HG03095 (cell line): ENCODE data around the gene RNF157.

ENCODE experiments used
- ATAC-seq: cut with Tn5 transposase; IDR thresholded peaks from one replicate; pipeline ENCODE4 v1.9.1; 2021; ENCODE audit warnings: moderate library complexity; ENCODE audit not compliant: unreplicated experiment

Gene RNF157

GRCh38 chr17:76145231-76146052 is 94.9 kb downstream of the RNF157 start:
- ATAC-seq, result no peak

GRCh38 chr17:76142585-76143041 is 97.7 kb downstream of the RNF157 start:
- ATAC-seq, result no peak

GRCh38 chr17:76142039-76142584 is 98.2 kb downstream of the RNF157 start:
- no peak for ATAC-seq

- no peak for ATAC-seq
Measured at GRCh38 chr17:76141212-76142038, 98.9 kb downstream of the RNF157 start, which contains the start of gene FOXJ1. Gene FOXJ1 (minus strand): TSS chr17:76141245. CDS start chr17:76140395, 850 bp downstream.

- ATAC-seq, result no peak
Measured at GRCh38 chr17:76140661-76141211, 99.6 kb downstream of the RNF157 start.

- ATAC-seq, result no peak
Measured at GRCh38 chr17:76139801-76140660, 100.3 kb downstream of the RNF157 start.

GRCh38 chr17:76138896-76139752 is 101.2 kb downstream of the RNF157 start:
- ATAC-seq, result no peak

- ATAC-seq, result no peak
Measured at GRCh38 chr17:76138234-76138895, 101.9 kb downstream of the RNF157 start.

GRCh38 chr17:76137351-76138233 is 102.7 kb downstream of the RNF157 start:
- ATAC-seq, result no peak

- no peak for ATAC-seq
Measured at GRCh38 chr17:76137001-76137350, 103.3 kb downstream of the RNF157 start.

- no peak for ATAC-seq
Measured at GRCh38 chr17:76136276-76137000, 103.9 kb downstream of the RNF157 start.

- no peak for ATAC-seq
Measured at GRCh38 chr17:76135810-76136188, 104.5 kb downstream of the RNF157 start.

GRCh38 chr17:76134911-76135809 is 105.1 kb downstream of the RNF157 start:
- ATAC-seq, result no peak

- ATAC-seq, result no peak
Measured at GRCh38 chr17:76132574-76133338, 107.5 kb downstream of the RNF157 start.
